NK-92 (cell line): ENCODE results near the gene MYRIP.

Experiments
- DNase-seq: peaks from one replicate; lab custom pipeline; 2025; ENCODE audit not compliant: unreplicated experiment; lab: John Stamatoyannopoulos, UW

MYRIP gene

DNA sequence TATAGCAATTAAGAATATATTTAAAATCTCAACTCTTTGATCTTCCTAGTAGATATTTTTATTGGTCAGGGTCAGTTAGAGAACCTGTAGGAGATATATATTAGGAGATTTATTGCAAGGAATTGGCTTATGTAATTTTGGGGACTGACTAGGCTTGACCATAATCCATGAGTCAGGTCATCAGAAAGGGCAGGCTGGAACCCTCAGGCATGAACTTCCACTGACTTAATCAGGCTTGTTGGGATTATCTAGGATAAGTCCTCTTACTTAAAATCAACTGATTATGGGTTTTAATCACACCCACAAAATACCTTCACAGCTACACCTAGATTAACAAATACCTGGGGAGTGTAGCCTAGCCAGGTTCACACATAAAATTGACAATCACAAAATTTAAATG is 156.1 kb downstream of the MYRIP start:
- no peak for DNase-seq

- DNase-seq = no peak
Observed at GRCh38 chr3:39965997-39966396, 156.6 kb downstream of the MYRIP start.

- no peak for DNase-seq
Observed at GRCh38 chr3:39970982-39971381, 161.6 kb downstream of the MYRIP start.

DNA sequence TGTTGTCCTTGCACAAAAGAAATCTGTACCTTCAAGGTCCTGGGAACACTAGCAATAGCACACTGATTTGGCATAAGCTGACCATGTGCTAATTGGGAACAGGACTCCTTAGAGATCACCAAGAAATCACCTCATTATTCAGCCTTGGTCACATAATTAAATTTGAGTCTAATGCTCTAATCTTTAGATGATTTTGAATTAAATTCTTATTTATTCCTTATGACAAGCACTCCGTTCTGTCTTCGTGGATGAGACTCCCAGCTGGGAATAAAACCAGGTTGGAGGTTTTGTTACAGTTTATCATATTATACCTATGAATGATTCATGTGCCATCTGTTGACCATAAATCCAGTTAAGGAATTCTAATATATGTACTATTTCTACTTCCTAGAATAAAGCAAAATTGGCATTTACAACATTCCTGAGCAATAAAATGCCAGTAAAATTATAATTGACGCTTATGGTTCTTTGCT is 162.2 kb downstream of the MYRIP start:
- DNase-seq = no peak

DNA sequence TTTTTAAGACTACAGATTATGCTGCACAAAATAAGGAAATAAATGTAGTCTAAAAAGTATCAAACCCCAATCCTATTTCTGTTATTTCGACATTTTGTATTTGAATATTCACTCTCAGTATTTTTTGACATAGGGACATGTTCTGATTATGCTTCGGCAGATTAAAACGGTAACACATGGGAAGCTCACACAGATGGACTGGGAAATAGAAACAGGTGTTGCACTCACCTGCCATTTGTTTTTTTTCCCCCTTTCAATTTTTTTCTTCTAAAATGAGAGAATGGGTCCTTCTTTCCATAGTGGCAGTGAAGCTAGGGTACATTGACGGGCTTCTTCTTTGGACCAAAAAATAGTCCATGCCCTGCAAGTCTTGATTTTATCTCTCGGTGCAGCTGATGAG is 163.1 kb downstream of the MYRIP start:
- DNase-seq = no peak

DNA sequence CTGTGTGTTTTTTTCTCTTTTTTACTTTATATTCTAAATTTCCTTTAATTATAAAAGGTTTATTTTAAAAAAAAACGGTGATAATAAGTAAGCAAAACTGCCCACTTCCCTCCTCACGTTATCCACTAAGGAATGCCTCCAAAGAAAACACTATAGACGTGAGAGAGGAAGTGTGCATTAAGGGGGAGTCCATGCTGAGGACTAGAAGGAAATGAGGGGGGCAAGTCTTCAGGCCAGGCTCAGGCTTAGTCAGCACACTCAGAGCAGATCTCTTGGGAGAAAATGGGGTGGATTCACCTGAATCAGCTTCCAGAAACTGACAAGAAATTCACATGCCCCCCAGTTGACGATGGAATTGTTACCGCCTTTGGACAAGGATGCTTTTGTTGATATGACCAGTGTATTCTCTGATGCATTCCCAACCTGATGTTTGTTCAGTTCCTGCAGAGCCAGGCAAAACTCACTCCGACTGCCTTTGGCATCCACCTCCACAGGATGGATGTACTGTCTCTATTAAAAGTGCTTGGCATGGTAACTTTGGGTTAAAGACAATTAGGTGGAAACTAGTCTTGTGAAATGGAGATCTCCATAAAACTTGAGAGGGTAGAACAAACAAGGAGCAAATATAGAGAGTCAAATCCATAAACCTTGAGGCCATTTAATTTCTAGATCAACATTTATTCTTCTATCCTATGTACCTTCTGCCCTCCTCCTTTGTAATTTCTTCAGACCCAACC is 167.8 kb downstream of the MYRIP start:
- DNase-seq = no peak

- DNase-seq = no peak
Observed at GRCh38 chr3:39978308-39978707, 168.9 kb downstream of the MYRIP start.

DNA sequence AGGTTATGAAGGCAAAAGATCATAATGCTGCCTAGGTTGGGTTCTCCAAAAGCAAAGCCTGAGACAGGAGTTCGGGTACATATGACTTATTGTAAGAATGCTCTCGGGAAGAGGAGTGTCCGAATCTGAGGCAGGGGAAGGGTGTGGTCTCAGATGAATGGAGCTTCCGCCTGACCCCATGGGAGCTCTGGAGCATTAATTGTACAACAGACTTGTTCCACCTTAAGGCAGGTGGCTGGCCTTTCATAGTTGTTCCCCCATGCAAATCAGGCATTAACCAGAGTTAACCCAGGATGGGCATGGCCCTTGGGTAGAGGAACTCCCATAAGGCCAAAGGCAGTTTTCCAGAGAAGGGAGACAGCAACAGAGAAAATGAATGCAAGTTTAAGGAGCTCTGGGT is 170.6 kb downstream of the MYRIP start:
- DNase-seq = no peak

DNA sequence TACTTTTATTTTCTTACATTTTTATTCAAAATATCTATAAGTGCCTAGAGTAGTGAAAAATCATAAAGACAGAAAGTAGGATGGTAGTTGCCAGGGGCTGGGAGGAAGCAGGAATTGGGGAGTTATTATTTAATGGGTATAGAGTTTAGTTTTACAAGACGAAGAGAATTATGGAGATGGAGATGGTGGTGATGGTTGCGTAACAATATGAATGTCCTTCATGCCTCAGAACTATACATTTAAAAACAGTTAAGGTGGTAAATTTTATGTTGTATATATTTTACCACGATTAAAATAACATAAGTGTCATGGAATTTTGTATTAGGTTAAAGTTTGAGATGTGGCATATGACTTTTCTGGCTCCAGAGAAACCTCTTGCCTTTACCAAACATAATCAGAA is 171.4 kb downstream of the MYRIP start:
- DNase-seq = no peak

DNA sequence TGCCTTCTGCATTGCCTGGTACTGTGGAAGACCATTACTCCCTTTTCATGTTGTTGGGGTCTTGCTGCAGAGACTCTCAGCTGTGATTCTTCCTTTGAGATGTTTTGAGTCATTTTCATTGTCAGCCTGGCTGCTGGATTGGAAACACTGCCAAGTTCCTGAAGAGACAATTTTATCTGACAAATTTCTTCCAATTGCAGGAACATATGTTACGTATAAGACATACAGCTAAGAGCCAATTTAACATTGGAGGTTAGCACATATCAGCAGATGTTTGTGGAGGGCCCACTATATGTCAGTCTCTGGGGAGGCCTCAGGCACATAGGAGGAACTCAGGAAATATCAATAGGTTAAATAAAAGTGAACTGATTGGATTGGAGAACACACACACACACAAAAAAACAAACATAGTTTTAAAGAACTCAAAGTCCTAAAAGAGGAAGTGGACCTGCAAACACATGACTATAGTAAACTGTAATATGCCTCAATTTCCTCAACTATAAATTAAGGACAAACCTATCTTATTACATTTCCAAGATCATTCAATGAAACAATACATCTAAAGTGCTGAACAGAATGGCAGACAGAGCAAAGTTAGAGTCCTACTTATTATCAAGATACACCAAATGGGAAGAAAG is 172.3 kb downstream of the MYRIP start:
- no peak for DNase-seq

DNA sequence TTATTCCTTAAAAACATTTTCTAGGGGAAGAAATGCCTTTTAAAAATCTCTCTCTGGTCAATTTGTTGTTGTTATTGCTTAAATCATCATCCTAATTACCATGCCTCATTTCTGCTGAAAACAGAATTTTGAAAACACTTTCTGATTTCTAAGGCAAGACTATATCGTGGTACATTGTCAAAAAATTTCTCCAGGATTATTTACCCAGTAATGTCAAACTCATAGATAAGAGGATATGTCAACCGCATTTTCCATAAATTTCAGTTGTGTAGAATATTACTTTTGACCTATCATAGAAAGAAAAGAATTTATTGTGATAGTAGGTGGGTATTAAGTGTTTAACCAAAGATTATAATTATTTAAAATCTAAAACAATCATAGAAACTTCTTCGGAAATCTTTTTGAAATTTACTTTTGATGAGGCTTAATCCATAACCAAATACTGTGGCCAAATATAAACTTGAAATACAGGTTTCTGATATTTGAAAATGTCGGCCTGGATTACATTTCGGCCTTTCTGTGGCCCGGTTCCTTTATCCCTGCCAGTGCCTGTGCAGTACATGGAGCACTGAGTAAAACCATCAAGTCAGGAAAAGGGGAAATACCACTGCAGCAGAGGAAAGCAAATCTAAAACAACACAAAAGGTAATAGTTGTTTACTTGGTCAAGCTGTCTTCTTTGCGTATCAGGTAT is 173.4 kb downstream of the MYRIP start:
- no peak for DNase-seq

DNA sequence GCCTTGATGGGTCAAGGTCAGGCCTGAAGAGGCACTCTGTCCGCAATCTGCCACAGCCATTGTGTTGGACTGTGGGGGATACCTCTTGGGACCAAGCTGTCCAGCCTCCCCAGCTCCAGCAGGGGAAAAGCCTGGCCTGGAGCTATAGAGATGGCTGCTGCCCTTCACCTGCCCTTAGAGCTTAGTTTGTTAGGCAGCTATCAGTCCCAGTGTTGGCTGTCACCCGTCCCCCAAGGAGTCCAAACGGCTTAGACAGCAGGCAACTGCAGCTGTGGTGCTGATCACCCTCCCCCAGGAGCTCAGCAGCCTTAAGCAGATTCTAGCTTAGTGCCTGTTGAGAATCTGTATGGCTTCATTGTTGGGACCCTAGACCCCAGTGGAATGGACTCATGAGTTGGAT is 180.3 kb downstream of the MYRIP start:
- DNase-seq = no peak

- no peak for DNase-seq
Observed at GRCh38 chr3:39990532-39990931, 181.1 kb downstream of the MYRIP start.

- DNase-seq = no peak
Observed at GRCh38 chr3:40008796-40009195, 199.4 kb downstream of the MYRIP start.

GRCh38 chr3:40009991-40010390 is 200.6 kb downstream of the MYRIP start:
- no peak for DNase-seq

DNA sequence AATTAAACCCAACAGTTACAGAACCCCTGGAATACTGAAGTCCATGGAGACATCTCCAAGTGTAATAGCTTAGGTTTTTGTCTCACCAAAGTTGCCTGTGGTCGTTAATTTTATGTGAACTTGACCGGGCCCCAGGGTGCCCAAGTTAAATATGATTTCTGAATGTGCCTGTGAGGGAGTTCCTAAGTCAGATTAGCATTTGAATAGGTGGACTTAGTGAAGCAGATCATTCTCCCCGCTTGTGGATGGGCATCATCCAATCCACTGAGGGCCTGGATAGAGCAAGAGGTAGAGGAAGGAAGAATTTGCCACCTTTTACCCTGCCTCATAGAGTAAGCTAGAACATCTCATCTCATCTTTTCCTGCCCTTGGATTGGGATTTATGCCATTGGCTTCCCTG is 203.0 kb downstream of the MYRIP start:
- DNase-seq = no peak

DNA sequence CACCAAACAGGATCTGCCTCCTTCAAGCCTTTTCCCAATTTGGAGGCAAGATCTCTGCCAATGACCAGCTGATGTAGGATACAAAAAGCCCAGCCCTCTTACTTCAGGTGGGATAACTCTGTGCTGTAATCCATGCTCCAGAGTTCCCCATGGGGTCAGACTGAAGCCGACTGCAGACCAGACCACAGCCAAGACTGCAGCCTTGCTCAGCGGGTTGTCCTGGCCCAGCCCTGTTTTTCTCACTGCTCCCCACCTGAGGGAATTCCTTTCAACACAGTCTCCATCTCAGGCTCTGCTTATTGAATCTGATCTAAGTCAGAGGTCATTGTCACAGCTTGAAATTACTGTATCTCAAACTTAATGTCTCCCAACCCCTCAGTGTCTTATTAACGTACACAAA is 207.0 kb downstream of the MYRIP start:
- DNase-seq = no peak

GRCh38 chr3:40018369-40018768 is 209.0 kb downstream of the MYRIP start:
- no peak for DNase-seq

DNA sequence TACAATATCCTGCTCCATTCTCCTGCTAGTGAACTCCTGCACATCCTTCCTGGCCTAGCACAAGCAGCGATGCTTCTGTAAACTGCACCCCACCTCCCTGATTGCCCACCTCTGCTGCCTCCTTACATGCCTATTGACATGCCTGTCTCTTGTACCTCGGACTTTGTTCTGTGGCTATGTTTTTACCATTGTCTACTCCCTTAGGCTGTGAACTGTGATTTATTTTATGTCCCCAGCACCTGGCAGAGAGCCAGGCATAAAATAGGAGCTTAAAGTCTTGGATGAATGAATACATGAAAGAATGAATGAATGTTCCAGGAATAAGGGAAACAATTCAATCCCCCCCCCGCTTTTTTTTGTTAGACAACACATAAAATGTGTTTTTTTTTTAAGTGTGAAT is 210.0 kb downstream of the MYRIP start:
- no peak for DNase-seq

GRCh38 chr3:40020689-40021088 is 211.3 kb downstream of the MYRIP start:
- DNase-seq = no peak

DNA sequence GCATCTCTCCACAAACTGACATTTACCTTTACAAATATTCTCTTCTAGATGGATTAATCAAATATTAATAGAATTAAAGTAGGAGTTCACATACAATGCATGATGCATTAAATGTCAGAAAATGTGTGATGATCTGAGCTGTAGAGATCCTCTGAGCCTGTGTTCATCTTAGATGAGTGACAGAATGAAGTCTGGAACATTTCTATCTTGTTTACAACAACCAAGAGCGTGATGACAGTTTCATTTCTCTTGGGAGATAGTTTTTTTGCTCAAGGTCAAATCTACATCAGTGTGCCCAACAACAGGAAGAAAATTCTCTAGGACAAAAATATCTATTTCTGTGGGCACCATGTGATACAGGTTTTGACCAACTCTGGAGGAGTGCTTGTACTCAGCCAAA is 211.9 kb downstream of the MYRIP start:
- DNase-seq = no peak

- DNase-seq = no peak
Observed at GRCh38 chr3:40022297-40022827, 213.0 kb downstream of the MYRIP start.
